HG03139 (cell line): Measurements from ENCODE around the gene CTSW.
A peak's percentile ranks its signal among the peaks of the same experiment; 100 is the strongest.
"Not testable (repeated sequence)": the region's sequence is repeated elsewhere in the genome, so short reads cannot be mapped to it uniquely, and the experiment has no call there.

Experiments used
- ATAC-seq: cut with Tn5 transposase; IDR thresholded peaks from one replicate; pipeline ENCODE4 v1.9.1; 2021; ENCODE audit not compliant: unreplicated experiment

CTSW gene

GRCh38 chr11:65879617-65880016 lies at the start of gene CTSW:
CTSW (plus strand) TSS chr11:65879837; CDS start chr11:65879855, 18 bp downstream.
- ATAC-seq: no peak

GRCh38 chr11:65832231-65832630 lies 47.4 kb upstream of the CTSW start:
- not testable (repeated sequence) for ATAC-seq

GRCh38 chr11:65833297-65834030 lies 46.2 kb upstream of the CTSW start, which contains the start of gene SNX32:
SNX32 (plus strand) TSS chr11:65833963; CDS start chr11:65834066, 103 bp downstream.
- peak; percentile 93 for ATAC-seq

GRCh38 chr11:65834202-65834601 lies 45.4 kb upstream of the CTSW start:
- ATAC-seq: no peak

- no peak for ATAC-seq
Measured at GRCh38 chr11:65842144-65842543, 37.5 kb upstream of the CTSW start.

- no peak for ATAC-seq
Measured at GRCh38 chr11:65843811-65844210, 35.8 kb upstream of the CTSW start.

GRCh38 chr11:65844231-65844872 lies 35.3 kb upstream of the CTSW start:
- ATAC-seq: no peak

GRCh38 chr11:65847746-65848145 lies 31.9 kb upstream of the CTSW start:
- ATAC-seq: no peak

- ATAC-seq: not testable (repeated sequence)
Measured at GRCh38 chr11:65848693-65849092, 30.9 kb upstream of the CTSW start.

GRCh38 chr11:65849366-65849765 lies 30.3 kb upstream of the CTSW start:
- ATAC-seq: no peak

GRCh38 chr11:65849771-65850216 lies 29.8 kb upstream of the CTSW start:
- ATAC-seq: no peak

- ATAC-seq: no peak
Measured at GRCh38 chr11:65850217-65851082, 29.2 kb upstream of the CTSW start.

GRCh38 chr11:65851083-65851579 lies 28.5 kb upstream of the CTSW start:
- ATAC-seq: no peak

GRCh38 chr11:65851811-65852507 lies 27.7 kb upstream of the CTSW start:
- ATAC-seq: no peak

- no peak for ATAC-seq
Measured at GRCh38 chr11:65852508-65853245, 27.0 kb upstream of the CTSW start.

- no peak for ATAC-seq
Measured at GRCh38 chr11:65853246-65853979, 26.2 kb upstream of the CTSW start.

GRCh38 chr11:65854161-65854592 lies 25.5 kb upstream of the CTSW start:
- no peak for ATAC-seq

- no peak for ATAC-seq
Measured at GRCh38 chr11:65854852-65855837, 24.5 kb upstream of the CTSW start.
